ENCODE data around the gene PIEZO2. TPM values are rescaled to one million over a fixed set of nuclear protein-coding genes. Genes with fewer than 3 reads are reported as not detected.

The PIEZO2 gene
- total RNA-seq, 1 donor from 2014 or later: 50.1 TPM

- H3K4me3 Mint-ChIP-seq (ENCODE audit: unreplicated experiment): no peak overlapping the region
- no peak for TF ChIP-seq CTCF (IDR thresholded peaks at IDR 0.05; ENCODE audit: partially characterized antibody, unreplicated experiment)
- H3K36me3 Mint-ChIP-seq (ENCODE audit: unreplicated experiment): peaks cover 15% of the 10 kb centered on the region
- peaks cover 1% of the 10 kb centered on the region for H3K9me3 Mint-ChIP-seq (ENCODE audit: unreplicated experiment)
- no peak for DNase-seq
- H3K27ac Mint-ChIP-seq (ENCODE audit: unreplicated experiment): no peak overlapping the region
- peaks cover 3% of the 10 kb centered on the region for H3K4me1 Mint-ChIP-seq (ENCODE audit: low read depth, unreplicated experiment)
- H3K27me3 Mint-ChIP-seq (ENCODE audit: unreplicated experiment): no peaks in the 10 kb centered on the region
These were observed 305.8 kb downstream of the PIEZO2 start for GRCh38 chr18:10843565-10843964.

GRCh38 chr18:10842861-10843260 is 306.5 kb downstream of the PIEZO2 start:
- peaks cover 15% of the 10 kb centered on the region for H3K36me3 Mint-ChIP-seq (ENCODE audit: unreplicated experiment)
- peaks cover 2% of the 10 kb centered on the region for H3K4me1 Mint-ChIP-seq (ENCODE audit: low read depth, unreplicated experiment)
- no peak overlapping the region for H3K27ac Mint-ChIP-seq (ENCODE audit: unreplicated experiment)
- no peak overlapping the region for H3K4me3 Mint-ChIP-seq (ENCODE audit: unreplicated experiment)
- peaks cover 1% of the 10 kb centered on the region for H3K9me3 Mint-ChIP-seq (ENCODE audit: unreplicated experiment)
- no peaks in the 10 kb centered on the region for H3K27me3 Mint-ChIP-seq (ENCODE audit: unreplicated experiment)
- TF ChIP-seq CTCF (IDR thresholded peaks at IDR 0.05; ENCODE audit: partially characterized antibody, unreplicated experiment): no peak
- DNase-seq: no peak

- peaks cover 15% of the 10 kb centered on the region for H3K36me3 Mint-ChIP-seq (ENCODE audit: unreplicated experiment)
- DNase-seq: no peak
- H3K27me3 Mint-ChIP-seq (ENCODE audit: unreplicated experiment): no peaks in the 10 kb centered on the region
- no peak overlapping the region for H3K4me3 Mint-ChIP-seq (ENCODE audit: unreplicated experiment)
- H3K9me3 Mint-ChIP-seq (ENCODE audit: unreplicated experiment): no peaks in the 10 kb centered on the region
- H3K4me1 Mint-ChIP-seq (ENCODE audit: low read depth, unreplicated experiment): peaks cover 2% of the 10 kb centered on the region
- H3K27ac Mint-ChIP-seq (ENCODE audit: unreplicated experiment): no peak overlapping the region
- no peak for TF ChIP-seq CTCF (IDR thresholded peaks at IDR 0.05; ENCODE audit: partially characterized antibody, unreplicated experiment)
These were observed 307.0 kb downstream of the PIEZO2 start for GRCh38 chr18:10842371-10842770.

- no peak for DNase-seq
- Mint-ChIP-seq H3K27ac (ENCODE audit: unreplicated experiment) (no peak overlapping the region), H3K9me3 (ENCODE audit: unreplicated experiment) (no peaks in the 10 kb centered on the region), H3K27me3 (ENCODE audit: unreplicated experiment) (no peaks in the 10 kb centered on the region), H3K36me3 (ENCODE audit: unreplicated experiment) (peaks cover 9% of the 10 kb centered on the region), H3K4me3 (ENCODE audit: unreplicated experiment) (no peak overlapping the region), H3K4me1 (ENCODE audit: low read depth, unreplicated experiment) (no peaks in the 10 kb centered on the region)
- TF ChIP-seq CTCF (IDR thresholded peaks at IDR 0.05; ENCODE audit: partially characterized antibody, unreplicated experiment): no peak
These were observed 308.2 kb downstream of the PIEZO2 start for GRCh38 chr18:10841203-10841602.

- no peak for DNase-seq
- Mint-ChIP-seq H3K4me3 (ENCODE audit: unreplicated experiment) (no peak overlapping the region), H3K4me1 (ENCODE audit: low read depth, unreplicated experiment) (no peaks in the 10 kb centered on the region), H3K9me3 (ENCODE audit: unreplicated experiment) (no peaks in the 10 kb centered on the region), H3K27me3 (ENCODE audit: unreplicated experiment) (no peaks in the 10 kb centered on the region), H3K36me3 (ENCODE audit: unreplicated experiment) (peaks cover 5% of the 10 kb centered on the region), H3K27ac (ENCODE audit: unreplicated experiment) (no peak overlapping the region)
- no peak for TF ChIP-seq CTCF (IDR thresholded peaks at IDR 0.05; ENCODE audit: partially characterized antibody, unreplicated experiment)
These were observed 308.6 kb downstream of the PIEZO2 start for GRCh38 chr18:10840743-10841142.

Data from glutamatergic neuron (in vitro differentiated cells).